Endothelial cell of umbilical vein (primary cell): Measurements from ENCODE around the gene LRRC3C. TPM values are rescaled to one million over a fixed set of nuclear protein-coding genes. Genes with fewer than 3 reads are reported as not detected.

Source experiments
- BruUV-seq: library from RNA; stranded (reverse); fragments of 400-500 nt; replicated peaks from 2 replicates; lab custom pipeline; 2021; lab: Mats Ljungman, UMichigan
- CTCF ChIA-PET: fragments of 300-600, 350-600 bp; sonication (Branson Sonifier 250); formaldehyde crosslinking; loops from one replicate; lab custom pipeline; 2021; ENCODE audit warnings: antibody characterized with exemption, inconsistent platforms; lab: Charles Lee
- POLR2A ChIA-PET: fragments of 300-600, 350-600 bp; sonication (Branson Sonifier 250); formaldehyde crosslinking; loops from one replicate; lab custom pipeline; 2021; ENCODE audit warnings: antibody characterized with exemption, inconsistent platforms; lab: Charles Lee
- DNase-seq: peaks from one replicate; pipeline ENCODE4 v3.0.0-alpha.2; 2011; ENCODE audit warnings: low read depth, low spot score
- FAIRE-seq: peaks from 2 replicates; lab custom pipeline; 2011; peaks lifted over from hg19 to GRCh38; lab: Jason Lieb, UNC
- H2AFZ ChIP-seq: 2 replicates; pipeline ENCODE4 v1.6.0; 2012; ENCODE audit warnings: low read depth, low read length, control low read depth, inconsistent platforms
- H3K27ac ChIP-seq: 2 replicates; pipeline ENCODE4 v1.5.1; 2011; ENCODE audit warnings: low read depth, mild to moderate bottlenecking, control low read depth, low read length, moderate library complexity; ENCODE audit not compliant: insufficient read depth
- H3K27me3 ChIP-seq, 2 experiments: 2 replicates each; pipeline versions ENCODE4 v1.6.0 to v1.6.1; 2011; ENCODE audit warnings: low read length in 2 of 2, mixed read lengths in 1 of 2; ENCODE audit not compliant: control insufficient read depth in 2 of 2, insufficient read depth in 2 of 2
- H3K36me3 ChIP-seq, 2 experiments: 2 replicates in 1 of 2; 3 replicates in 1 of 2; pipeline ENCODE4 v1.5.1; 2011; ENCODE audit warnings: low read length in 2 of 2, mild to moderate bottlenecking in 1 of 2, moderate library complexity in 1 of 2; ENCODE audit not compliant: control insufficient read depth in 2 of 2, insufficient read depth in 2 of 2; ENCODE audit errors: extremely low read depth in 1 of 2
- H3K4me1 ChIP-seq: 3 replicates; pipeline ENCODE4 v1.5.1; 2011; ENCODE audit warnings: mild to moderate bottlenecking, low read length; ENCODE audit not compliant: control insufficient read depth, insufficient read depth; ENCODE audit errors: extremely low read depth
- H3K4me2 ChIP-seq: 2 replicates; pipeline ENCODE4 v1.6.1; 2011; ENCODE audit warnings: low read length, control low read depth, mixed read lengths; ENCODE audit not compliant: insufficient read depth
- H3K4me3 ChIP-seq, 3 experiments: fragments of 200-600 bp in 1 of 3; sonication (generic), shearing (Covaris generic) in 1 of 3; replicated peaks in 1 of 3; 2 replicates each; pipeline ENCODE4 v1.5.1; 2011 to 2016; ENCODE audit warnings: control low read depth in 3 of 3, low read length in 3 of 3, mild to moderate bottlenecking in 2 of 3, inconsistent platforms in 1 of 3, low read depth in 1 of 3, moderate library complexity in 1 of 3; ENCODE audit not compliant: insufficient read depth in 1 of 3
- H3K79me2 ChIP-seq: 2 replicates; pipeline ENCODE4 v1.6.0; 2012; ENCODE audit warnings: low read length, inconsistent platforms; ENCODE audit not compliant: control insufficient read depth, insufficient read depth
- H3K9ac ChIP-seq: replicated peaks from 2 replicates; pipeline ENCODE3; 2011; ENCODE audit warnings: low read length, control low read depth; ENCODE audit not compliant: insufficient read depth; ENCODE audit errors: extremely low read depth
- H3K9me1 ChIP-seq: replicated peaks from 3 replicates; pipeline ENCODE4 v1.6.0; 2011; ENCODE audit warnings: mild to moderate bottlenecking, low read length; ENCODE audit not compliant: control insufficient read depth, insufficient read depth; ENCODE audit errors: extremely low read depth
- H3K9me3 ChIP-seq: replicated peaks from 2 replicates; pipeline ENCODE4 v1.5.1; 2012; ENCODE audit warnings: low read length, inconsistent platforms; ENCODE audit not compliant: control insufficient read depth, insufficient read depth
- H4K20me1 ChIP-seq: replicated peaks from 2 replicates; pipeline ENCODE3; 2011; ENCODE audit warnings: mild to moderate bottlenecking, low read length; ENCODE audit not compliant: control insufficient read depth, insufficient read depth; ENCODE audit errors: extremely low read depth
- CTCF ChIP-seq, 2 donors: IDR thresholded peaks; 1 replicate in 1 of 2; 2 replicates in 1 of 2; pipeline ENCODE4 v1.5.1; 2011; ENCODE audit warnings: low read length in 2 of 2, mild to moderate bottlenecking in 2 of 2, moderate library complexity in 2 of 2, control low read depth in 1 of 2, inconsistent platforms in 1 of 2, low read depth in 1 of 2; ENCODE audit not compliant: insufficient read depth in 1 of 2; ENCODE audit errors: extremely low read depth in 1 of 2
- EZH2 ChIP-seq: IDR thresholded peaks from 2 replicates; pipeline ENCODE4 v1.6.1; 2012; ENCODE audit warnings: borderline replicate concordance, low read depth, mild to moderate bottlenecking, moderate library complexity, low read length, inconsistent platforms; ENCODE audit not compliant: severe bottlenecking
- GATA2 ChIP-seq: IDR thresholded peaks from 2 replicates; pipeline ENCODE4 v1.7.0; 2011; ENCODE audit warnings: low read depth, mild to moderate bottlenecking, moderate library complexity, mixed read lengths, low read length; ENCODE audit not compliant: insufficient read length, insufficient read depth
- dilution Hi-C: fragments of 300-500 bp; cut with MboI; formaldehyde crosslinking; loops from one replicate; pipeline ENCODE4 v1.15.0; 2019; ENCODE audit warnings: low sequenced_read_pairs; ENCODE audit not compliant: extremely low pct_ligation_motif_present
- intact Hi-C: fragments of 100-400 bp; cut with micrococcal nuclease; formaldehyde crosslinking; loops from one replicate; pipeline ENCODE4 v1.10.0; 2022
- polyA plus RNA-seq, 4 experiments: library from polyadenylated mRNA; depleted of rRNA in 3 of 4; stranded (reverse) in 3 of 4; unstranded in 1 of 4; fragments of >200 nt; gene quantifications; 2 replicates each; pipeline versions ENCODE4 v1.2.1 to v1.2.3, GENCODE V29; 2011 to 2012; ENCODE audit warnings: missing spikeins in 1 of 4
- total RNA-seq: library from RNA; stranded (reverse); gene quantifications from 2 replicates; pipeline ENCODE4 v1.2.3, GENCODE V29; 2021

The LRRC3C gene
- total and polyA plus RNA-seq, 2 donors (not counting 3 experiments of a cell fraction or from before 2014, with no cell fraction given) = not detected

- Histone ChIP-seq H3K4me1 (peaks cover 21% of the 10 kb centered on the region), H4K20me1 (no peaks in the 10 kb centered on the region), H2AFZ (peak overlapping the region; percentile 72), H3K27ac (no peak overlapping the region), H3K79me2 (peaks cover 24% of the 10 kb centered on the region), H3K4me3 (peak overlapping the region; percentile 28 to 87 (median 50)), H3K4me2 (peak overlapping the region; percentile 87), H3K27me3 (peaks cover 8 to 19% of the 10 kb centered on the region in 2 experiments), H3K9me1 (no peaks in the 10 kb centered on the region), H3K9me3 (no peaks in the 10 kb centered on the region), H3K36me3 (peaks cover 3 to 9% of the 10 kb centered on the region in 2 experiments), H3K9ac (peak overlapping the region; percentile 46)
- no TSS peak for BruUV-seq
- FAIRE-seq (peak; percentile 58), DNase-seq (no peak)
- CTCF ChIA-PET = interaction anchor here (0.6 to 7.2 kb wide), 15 partner anchors 15 to 358 kb away, joined by 3 to 108 read pairs (median 4); partner anchors contain the start of genes CSF3, MIEN1 and WIPF2
- dilution Hi-C loops = no loop called here
- POLR2A ChIA-PET = interaction anchor here (0.8 to 1.0 kb wide), 3 partner anchors 22 to 52 kb away, joined by 3 to 4 read pairs (median 3); no protein-coding TSS in a partner anchor
- TF ChIP-seq CTCF (IDR thresholded peaks at IDR 0.05; ENCODE audit: extremely low read depth in 1 of 2, insufficient read depth in 1 of 2, low read depth in 1 of 2, low read length in 2 of 2) = peak in 1 of 2 donors; percentile 31
- TF ChIP-seq GATA2 = peak; percentile 33
- TF ChIP-seq EZH2 = no peak
- intact Hi-C loops = loop anchor here (1.0 to 2.0 kb wide), 9 partner anchors 21 to 358 kb away; partner anchors contain the start of genes LRRC3C, MIEN1 and ORMDL3
Observed at GRCh38 chr17:39979893-39980350, 52.4 kb downstream of the LRRC3C start.
